Measurements from ENCODE around the gene PKNOX1.
"Not testable (repeated sequence)": the region's sequence is repeated elsewhere in the genome, so short reads cannot be mapped to it uniquely, and the experiment has no call there.

PKNOX1 gene

DNA sequence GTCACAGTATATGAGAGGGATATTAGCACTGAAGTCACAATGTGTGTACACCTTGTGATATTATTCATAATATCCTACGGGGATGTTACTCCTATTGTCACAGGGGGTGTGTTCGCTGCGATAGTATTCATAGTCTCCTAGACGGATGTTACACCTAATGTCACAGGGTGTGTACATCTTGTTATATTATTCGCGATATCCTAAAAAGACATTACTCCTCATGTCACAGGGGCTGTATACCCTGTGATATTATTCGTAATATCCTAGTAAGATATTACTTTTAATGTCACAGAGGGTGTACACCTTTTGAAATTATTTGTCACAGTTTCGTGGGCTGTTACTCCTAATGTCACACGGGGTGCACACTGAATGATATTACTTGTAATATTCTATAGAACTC is 23.2 kb upstream of the PKNOX1 start:
- DNase-seq: not testable (repeated sequence)

DNA sequence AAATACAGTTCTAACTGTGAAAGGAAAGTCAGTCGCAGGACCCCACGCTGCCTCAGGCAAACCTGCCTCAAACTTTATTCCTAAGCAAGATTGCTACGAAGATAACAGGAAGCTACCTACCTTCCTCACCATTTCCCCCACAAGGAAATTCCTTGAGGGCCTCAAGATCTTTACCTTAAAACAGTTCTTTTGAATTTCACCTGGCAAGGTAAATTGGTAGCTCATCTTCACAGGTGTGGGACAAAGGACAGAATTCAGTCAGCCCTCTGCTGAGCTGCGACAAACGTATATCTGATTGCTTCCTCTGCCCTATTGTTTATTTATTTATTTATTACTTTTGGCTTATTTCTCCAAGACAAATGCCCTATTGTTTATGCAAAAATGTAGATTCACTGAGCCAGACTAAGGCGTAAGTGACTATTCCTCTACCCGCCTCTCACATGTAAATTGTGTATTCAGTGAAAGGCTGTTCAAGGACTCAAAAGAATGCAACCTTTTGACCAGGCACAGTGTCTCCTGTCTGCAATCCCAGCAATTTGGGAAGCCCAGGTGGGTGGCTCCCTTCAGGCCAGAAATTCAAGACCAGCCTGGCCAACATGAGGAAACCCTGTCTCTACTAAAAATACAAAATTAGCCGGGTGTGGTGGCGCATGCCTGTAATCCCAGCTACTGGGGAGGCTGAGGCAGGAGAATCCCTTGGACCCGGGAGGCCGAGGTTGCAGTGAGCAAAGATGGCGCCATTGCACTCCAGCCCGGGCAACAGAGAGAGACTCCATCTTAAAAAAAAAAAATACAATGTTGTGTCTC is 17.3 kb upstream of the PKNOX1 start:
- no peak for DNase-seq

DNA sequence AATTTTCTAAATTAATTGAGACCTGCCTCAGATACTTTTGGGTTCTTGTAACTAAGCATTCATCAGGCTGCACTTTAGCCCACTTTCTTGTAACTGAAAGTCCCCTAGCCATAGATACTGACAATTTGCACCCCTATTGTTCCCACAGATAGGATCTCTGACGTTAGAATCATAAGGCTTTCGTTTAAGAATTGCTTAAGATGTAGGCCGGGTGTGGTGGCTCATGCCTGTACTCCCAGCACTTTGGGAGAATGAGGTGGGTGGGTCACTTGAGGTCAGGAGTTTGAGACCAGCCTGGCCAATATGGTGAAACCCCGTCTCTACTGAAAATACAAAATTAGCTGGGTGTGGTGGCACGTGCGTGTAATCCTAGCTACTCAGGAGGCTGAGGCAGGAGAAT is 16.2 kb upstream of the PKNOX1 start:
- not testable (repeated sequence) for DNase-seq

DNA sequence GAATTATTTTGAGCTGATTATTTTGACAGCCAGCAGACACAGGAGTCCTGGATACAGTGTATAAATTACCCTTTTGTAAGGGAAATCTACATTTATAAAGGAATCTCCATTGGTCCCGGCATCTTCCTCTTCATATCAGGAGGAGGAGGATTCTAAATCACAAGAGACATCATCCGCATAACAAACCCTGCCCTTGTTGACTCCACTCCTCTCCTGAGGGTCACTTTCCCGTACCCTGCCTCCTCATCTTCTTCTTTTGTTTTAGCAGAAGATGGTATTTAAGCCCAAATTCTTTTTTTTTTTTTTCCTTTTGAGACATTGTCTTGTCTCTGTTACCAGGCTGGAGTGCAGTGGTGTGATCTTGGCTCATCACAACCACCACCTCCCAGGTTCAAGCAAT is 14.6 kb upstream of the PKNOX1 start:
- DNase-seq: no peak

DNA sequence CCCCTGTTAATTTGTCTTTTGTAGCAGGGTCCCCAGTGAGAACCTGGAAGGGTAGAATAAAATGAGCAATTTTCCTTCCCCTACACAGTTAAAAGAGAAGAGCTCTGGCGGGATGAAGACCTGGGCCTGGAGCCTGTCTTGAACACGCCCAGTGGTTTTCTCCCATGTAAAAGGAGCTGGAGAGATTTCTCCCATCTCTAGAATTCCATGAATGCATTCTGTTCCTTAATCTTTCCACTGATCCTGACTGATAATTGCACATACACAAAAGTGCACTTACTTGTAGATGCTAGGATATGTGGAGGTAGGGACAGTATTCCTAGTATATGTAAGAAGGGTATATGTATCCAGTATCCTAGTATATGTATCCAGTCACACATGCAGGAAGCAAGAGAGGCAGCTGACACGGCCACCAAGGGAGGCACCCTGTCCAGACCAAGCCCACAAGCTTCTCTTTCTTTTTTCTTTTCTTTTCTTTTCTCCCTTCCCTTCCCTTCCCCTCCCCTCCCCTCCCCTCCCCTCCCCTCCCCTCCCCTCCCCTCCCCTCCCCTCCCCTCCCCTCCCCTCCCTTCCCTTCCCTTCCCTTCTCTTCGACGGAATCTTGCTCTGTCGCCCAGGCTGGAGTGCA is 11.9 kb upstream of the PKNOX1 start:
- DNase-seq: no peak

DNA sequence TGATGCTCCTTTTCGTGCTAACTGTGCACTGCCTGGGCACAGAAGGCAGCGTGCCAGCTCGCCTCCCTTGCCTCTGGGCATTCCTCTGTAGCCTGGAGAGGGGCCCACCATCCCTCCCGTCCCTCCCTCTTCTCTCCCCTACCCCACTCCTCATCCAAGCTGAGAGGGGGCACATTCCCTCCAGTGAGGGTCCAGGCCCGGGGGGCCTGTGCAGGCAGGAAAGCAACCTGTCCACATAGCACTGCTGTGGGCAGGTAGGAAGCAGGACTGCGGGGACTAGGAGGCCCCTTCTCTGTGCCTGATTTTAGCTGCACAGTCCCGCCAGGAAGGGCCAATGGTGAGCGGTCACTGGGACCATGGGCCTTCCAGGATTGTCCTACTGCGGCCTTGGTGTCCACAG is 10.3 kb upstream of the PKNOX1 start:
- no peak for DNase-seq

DNA sequence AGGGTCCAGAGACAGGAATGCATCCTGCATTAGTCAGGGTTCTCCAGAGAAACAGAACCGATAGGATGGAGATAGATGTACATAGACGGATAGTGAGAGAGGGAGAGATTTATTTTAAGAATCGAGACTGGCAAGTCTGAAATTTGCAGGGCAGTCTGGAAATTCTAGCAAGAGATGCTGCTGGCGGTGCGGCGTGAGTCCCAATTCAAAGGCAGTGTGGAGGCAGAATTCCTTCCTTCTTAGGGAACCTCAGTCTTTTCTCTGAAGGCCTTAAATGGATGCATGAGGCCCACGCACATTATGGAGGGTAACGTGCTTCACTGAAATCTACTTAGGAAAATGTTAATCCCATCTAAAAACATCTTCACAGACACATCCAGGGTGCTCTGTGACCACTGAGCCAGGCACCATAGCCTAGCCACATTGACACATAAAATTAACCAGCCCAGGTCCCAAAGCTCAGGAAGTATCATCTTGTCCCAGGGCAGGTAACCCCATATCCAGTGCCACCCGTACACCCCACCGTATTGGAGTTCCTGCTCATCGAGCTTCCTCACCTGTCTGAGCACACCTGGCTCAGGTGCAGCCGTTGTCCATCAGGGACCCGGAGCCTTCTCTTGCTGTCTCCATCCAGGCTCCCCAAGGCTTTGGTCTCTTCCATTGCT is 9.7 kb upstream of the PKNOX1 start:
- DNase-seq: no peak

DNA sequence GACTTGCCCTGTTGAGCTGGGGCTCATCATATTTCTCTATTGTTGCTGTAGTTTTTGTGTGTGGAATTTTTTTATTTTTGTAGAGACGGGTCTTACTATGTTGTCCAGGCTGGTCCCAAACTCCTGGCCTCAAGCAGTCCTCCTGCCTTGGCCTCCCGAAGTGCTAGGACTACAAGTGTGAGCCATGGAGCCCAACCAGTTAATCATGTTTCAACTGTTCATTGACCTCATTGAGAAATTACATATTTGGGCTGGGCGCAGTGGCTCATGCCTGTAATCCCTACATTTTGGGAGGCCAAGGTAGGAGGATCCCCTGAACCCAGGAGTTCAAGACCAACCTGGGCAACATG is 9.2 kb upstream of the PKNOX1 start:
- no peak for DNase-seq

DNA sequence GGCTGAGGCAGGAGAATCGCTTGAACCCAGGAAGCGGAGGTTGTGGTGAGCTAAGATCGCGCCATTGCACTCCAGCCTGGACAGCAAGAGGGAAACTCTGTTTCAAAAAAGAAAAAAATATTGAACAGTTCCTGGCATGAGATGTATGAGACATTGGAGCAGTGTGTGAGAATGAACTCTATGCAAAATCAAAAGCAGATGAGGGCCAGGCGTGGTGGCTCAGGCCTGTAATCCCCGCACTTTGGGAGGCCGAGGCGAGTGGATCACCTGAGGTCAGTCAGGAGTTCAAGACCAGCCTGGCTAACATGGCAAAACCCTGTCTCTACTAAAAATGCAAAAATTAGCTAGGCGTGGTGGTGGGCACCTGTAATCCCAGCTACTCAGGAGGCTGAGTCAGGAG is 6.7 kb upstream of the PKNOX1 start:
- DNase-seq: not testable (repeated sequence)

DNA sequence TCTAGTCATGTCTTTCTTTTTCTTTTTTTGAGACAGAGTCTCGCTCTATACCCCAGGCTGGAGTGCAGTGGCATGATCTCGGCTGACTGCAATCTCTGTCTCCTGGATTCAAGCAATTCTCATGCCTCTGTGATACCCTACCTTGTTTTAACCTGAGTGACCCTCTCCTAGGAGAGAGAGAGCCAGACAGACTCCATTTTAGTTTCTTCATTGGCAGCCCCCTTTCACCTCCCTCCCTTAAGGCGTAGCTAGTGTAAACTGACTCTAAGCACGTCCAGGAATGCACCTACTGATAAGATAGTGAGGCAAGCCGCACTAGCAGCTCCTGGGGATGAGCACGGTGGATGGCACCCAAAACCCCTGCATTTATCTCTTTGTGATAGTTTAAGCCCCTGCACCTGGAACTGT is 5.2 kb upstream of the PKNOX1 start:
- DNase-seq: no peak

DNA sequence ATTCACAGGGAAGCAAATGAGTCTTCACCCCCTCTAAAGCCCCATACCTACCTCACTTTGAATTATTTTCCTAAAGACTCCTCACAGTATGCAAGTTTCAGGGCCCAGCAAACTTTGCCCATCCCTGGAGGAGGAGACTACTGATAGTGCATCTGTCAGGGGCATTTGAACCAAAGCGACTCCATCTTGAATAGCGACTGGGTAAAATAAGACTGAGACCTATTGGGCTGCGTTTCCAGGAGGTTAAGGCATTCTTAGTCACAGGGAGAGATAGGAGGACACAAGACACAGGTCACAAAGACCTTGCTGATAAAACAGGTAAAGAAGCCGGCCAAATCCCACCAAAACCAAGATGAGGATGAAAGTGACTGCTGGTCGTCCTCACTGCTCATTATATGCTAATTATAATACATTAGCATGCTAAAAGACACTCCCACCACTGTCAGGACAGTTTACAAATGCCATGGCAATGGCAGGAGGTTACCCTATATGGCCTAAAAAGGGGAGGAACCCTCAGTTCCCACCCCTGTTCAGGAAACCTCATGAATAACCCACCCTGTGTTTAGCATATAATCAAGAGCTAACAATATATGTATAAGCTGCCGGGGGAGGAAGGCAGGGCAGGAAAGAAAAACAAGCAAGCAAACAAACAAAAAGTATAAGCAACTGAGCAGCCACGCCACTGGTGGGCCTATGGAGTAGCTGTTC is 3.3 kb upstream of the PKNOX1 start:
- no peak for DNase-seq

DNA sequence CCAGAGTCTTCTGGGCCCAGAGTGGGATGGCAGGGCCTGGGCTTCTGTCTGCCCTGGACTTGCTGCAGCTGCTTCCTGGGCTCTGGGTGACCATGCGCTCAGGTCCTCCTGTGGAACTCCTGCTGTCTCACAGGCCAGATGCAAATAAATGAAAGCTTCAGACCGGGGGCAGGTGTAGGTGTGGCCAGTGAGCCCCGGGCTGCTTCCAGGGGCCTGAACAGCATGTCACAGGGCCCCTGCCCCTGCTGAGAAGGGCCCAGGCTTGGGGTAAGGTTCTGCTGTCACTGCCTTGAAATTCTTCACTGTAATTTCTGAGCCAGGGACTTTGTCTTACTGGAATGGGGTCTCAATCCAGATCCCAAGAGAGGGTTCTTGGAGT is 2.5 kb upstream of the PKNOX1 start:
- DNase-seq: no peak

DNA sequence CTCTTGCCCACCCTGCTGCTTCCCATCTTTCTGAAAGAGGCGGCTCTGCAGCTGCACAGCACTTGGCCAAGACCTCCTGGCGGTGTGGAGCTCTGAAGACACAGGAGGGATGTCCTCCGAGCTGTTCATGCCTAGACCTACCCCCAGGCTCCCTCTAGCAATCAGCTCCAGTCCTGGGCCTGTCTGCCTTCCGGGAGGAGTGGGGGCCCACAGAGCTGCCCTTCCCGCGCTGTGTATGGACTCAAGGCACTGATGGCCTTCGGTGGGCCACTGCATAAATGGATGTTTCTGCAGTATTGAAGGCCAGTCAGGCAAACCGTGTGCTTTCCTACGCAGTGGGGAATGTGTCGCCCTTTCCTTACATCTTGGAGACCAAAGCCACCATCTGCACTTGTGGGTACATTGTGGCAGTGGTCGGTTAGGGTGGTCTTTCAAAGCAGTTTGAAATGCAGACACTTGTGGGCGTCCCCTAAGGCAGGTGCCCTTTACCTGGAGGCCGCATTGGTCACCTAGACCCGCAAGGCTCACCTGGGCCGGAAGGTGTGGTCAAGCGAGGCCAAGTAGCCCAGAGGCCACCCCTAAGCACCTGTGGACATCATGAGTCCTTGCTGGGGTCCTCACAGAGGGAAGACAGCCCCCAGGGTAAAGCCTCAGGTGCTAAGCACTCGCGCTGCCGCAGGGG is 912 bp upstream of the PKNOX1 start:
- no peak for DNase-seq

DNA sequence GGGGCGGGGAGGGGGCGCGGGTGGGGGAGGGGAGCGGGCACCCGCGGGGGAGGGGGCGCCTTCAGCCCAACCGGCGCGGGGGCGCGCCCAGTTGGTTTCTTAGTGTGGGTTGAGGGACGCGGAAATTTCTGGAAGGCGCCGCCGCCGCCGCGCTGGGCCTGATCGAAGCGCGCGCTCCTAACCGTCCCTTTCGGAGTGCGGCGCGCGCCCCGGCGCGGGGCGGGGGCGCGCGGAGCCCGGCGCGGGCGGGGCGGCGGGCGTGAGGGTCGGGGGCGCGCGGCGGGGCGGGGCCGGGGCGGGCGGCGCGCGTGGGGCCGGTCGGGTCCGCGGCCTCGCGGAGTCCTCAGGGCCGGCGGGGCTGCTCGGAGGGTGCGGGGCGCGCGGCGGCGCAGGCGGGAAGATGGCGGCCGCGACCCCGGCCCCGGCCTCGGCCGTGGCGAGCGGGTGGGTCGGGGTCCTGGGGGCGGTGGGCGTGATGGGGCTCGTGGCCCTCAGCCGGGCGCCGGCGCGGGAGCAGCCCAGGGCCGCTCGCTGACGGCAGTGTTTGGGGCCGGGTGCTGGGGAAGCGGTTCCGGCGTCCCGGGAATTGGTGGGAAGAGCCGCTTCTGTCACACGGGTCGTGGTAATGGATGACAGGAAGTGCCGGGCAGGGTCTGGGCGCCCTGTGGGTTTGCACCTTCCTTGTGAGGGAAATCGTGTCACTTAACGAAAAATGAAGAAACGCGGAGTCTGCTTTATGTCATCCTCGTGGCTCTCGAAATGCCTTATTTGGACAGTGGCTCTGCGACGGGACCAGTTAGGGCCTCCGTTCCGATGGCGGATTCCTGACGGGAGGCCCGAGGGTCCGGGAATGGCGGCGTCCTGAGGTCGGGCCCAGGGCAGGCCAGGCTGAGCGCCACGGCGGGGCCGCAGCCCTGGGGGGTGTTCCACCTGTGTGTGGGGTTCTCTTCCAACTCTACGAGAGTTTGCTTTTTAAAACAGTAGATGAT is 764 bp downstream of the PKNOX1 start:
- DNase-seq: peak; percentile 75

DNA sequence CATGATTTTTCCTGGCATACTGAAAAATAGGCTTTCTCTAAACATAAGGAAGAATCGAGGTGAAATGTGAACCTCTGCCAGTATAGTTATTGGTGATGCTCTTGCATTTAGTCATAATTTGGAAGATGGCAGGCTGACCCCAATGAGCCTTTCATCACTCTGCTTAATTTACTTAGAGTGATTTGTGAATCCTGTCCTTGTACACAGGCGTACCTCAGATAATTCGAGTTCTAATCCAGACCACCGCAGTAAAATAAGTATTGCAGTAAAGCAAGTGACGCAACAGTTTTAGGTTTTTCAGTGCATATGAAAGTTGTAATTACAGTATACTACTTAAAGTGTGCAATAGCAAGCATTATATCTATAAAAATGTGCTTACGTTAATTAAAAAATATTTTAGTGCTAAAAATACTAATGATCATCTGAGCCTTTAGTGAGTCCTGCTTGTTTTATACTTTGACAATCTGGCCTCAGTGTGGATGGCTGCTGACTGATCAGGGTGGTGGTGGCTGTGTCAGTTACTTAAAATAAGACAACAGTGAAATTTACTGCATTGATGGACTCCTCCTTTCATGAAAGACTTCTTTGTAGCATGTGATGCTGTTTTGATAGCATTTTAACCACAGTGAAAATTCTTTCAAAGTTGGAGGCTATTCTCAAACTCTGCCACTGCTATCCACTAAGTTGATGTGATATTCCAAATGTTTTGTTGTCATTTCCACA is 1.7 kb downstream of the PKNOX1 start:
- no peak for DNase-seq

DNA sequence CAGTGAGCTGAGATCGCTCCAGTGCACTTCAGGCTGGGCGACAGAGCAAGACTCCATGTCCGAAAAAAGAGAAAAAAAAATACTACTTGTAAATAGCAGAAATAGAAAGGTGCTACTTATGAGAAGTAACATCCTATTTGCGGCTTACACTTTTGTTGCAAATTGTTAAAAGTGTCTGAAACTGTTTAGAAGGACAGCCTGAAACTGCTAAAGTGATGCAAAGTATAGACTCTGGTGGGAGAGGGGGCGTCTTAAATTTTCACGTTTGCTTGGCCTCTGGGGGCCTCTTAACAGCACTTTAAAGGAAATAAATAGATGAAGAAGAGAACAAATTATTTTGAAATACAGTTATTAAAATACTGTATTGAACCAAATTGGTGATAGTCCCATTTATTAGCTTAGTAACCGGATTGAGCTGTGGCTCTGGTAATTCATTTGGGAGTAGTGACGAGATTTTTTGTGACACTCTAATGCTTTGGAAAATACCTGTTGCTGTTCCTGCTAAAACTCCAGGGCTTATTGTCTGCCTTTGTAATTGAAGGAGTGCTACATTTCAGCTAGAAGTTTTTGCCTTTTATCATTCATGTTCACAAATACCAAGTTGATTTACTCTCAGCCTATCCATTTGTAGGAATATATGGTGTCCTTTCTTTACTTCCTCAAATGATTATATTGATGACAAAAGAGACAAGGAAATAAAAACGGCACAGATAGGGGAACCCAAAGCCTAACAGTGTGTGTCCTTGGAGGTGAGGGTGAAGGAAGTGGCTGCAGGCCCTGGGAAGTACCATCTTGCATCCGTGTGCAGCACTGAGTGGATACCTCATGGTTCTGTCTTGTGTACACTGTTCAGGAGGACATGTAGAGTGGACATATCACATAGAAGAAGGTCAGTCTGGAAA is 6.2 kb downstream of the PKNOX1 start:
- no peak for DNase-seq

DNA sequence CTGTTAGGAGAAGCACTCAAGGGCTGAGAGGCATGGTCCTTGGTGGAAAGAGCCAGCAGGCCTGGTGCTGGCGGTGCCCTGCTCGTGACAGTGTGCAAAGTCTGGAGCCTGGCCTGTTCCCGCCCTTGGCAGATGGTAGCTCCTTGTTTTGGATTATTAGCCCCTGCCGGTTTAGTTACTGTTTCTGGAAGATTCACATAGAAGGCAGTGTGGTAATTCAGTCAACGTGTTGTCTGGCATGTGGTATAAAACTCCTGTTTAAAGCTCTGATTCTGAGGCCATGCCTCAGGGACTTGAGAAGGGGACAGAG is 6.8 kb downstream of the PKNOX1 start:
- DNase-seq: no peak

DNA sequence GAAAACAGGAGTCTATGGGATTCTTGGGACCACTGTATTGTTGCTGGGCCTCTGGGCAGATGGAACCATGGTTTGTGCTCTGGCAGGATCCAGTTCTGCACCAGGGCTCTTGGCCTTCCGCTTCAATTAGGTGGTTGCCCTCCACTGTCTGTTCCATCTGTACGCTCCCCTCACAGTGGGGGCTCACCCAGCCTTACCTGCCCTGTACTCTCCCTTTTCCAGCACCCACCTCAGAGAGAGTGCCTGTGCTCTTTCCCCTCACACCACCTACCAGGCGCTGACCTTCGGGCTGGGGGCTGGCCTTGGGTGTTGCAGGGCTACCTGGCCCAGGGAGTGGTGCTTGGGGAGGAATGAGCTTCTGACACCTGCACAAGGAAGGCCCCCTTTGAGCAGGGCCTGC is 7.5 kb downstream of the PKNOX1 start:
- DNase-seq: no peak

DNA sequence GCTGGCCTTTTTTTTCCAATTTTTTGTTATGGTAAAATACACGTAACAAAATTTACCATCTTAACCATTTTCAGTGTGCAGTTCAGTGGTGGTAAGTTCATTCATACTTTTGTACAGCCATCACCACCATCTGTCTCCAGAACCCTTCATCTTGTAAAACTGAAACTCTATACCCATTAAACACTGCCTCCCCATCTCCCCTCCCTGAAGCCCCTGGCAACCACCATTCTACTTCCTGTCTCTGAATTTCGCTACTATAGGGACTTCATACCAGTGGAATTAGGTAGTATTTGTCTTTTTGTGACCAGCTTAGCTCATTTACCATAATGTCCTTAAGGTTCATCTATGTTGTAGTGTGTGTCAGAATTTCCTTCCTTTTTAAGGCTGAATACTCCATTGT is 8.7 kb downstream of the PKNOX1 start:
- DNase-seq: peak; percentile 45

DNA sequence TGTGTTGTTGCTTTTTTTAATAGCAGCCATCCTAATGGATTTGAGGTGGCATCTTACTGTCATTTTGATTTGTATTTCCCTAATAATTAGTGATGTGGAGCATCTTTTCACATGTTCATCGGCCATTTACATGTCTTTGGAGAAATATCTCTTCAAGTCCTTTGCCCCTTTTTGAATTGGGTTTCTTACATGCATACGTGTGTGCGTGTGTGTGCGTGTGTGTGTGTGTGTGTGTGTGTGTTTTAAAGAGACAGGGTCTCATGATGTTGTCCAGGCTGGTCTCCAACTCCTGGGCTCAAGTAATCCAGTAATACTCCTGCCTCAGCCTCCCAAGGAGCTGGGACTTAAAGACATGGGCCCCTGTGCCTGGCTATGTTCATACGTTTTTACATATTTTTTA is 9.5 kb downstream of the PKNOX1 start:
- no peak for DNase-seq
